Stimulated activated CD4-positive, alpha-beta T cell treated with anti-CD3 and anti-CD28 coated beads, TNF-alpha, amount 100 ng/mL, for 24 hours (primary cell): ENCODE measurements around the gene POLD2.

ENCODE experiments used
- DNase-seq, 3 experiments: peaks; one replicate each; pipeline ENCODE4 v3.0.0-alpha.2; 2020; ENCODE audit warnings: low read depth in 3 of 3

Gene POLD2

DNA sequence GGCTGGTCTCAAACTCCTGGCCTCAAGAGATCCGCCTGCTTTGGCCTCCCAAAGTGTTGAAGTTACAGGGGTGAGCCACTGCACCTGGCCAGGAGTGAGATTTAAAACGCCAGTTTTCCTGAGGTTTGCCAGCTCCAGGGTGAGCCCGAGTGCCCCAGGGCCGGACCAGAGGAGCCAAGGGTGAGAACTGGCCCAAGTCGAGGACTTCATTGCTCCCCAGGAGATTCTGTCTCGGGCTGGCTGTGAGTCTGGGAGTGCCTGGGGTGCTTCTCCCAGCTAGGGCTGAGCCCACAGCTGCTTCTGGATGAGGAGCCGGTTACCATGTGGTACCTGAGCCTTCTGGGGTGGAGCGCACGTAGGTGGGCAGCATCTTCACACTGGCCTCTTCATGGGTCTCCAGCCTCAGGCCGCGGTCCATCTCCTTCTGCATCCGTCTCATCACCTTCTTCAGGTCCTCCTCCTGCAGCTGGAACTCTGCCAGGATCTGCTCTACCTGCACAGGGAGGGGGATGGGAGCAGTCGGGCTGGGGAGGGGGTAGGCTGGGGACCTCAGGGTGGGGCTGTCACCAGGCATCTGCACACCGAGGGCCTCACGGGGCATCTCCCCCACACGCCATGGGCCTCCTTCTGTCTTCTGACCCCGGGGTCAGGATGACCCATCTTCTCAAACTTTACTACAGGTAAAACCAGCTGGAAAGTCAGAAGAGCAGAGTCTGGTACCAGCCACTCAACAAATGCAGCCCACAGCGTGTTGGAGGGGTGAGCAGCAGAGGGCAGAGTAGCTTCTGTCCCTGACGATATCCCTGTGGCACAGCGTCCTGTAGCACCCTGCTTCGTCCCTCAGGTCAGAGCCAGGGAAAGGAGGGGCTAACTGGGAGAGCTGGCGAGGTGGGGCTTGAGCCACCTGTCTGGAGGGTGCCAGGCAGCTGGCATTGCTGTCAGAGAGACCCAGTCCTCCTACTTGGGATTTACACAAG, 29.9 kb upstream of the POLD2 start:
- DNase-seq = no peak

GRCh38 chr7:44151956-44152355, 28.6 kb upstream of the POLD2 start:
- DNase-seq = no peak

- DNase-seq = no peak
Observed at GRCh38 chr7:44150966-44151941, 27.9 kb upstream of the POLD2 start.

- DNase-seq = no peak
Observed at GRCh38 chr7:44150466-44150832, 27.1 kb upstream of the POLD2 start.

- no peak for DNase-seq
Observed at GRCh38 chr7:44149571-44150465, 26.5 kb upstream of the POLD2 start.

DNA sequence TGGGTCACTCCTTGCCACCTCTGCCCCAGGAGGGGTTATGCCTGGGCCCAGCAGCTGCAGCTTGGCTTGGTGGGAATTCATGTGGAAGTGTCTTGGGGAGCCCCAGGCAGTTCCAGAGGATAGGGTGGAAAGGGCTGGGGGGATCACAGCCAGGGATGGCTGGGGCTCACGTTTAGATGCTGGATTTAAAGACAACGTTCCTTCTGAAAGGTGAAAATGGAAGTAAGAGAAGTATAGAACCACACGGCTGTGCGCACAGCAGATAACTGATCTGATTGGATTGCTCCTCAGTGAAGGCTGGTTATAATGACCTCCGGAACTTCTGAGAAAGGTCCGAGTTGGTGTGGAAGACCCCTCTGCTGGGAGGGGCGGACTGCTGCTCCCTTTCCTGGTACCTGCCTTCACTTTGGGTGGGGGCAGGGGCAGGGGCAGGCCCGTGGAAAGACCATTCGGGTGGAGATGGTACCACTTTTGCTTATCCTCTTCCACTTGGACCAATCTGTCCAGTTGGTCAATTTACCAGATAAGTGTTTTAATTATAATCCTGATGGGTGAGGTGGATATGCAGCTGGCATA, 25.7 kb upstream of the POLD2 start:
- DNase-seq = no peak

GRCh38 chr7:44148166-44148565, 24.8 kb upstream of the POLD2 start:
- DNase-seq = no peak

- DNase-seq = no peak
Observed at GRCh38 chr7:44147026-44147991, 24.0 kb upstream of the POLD2 start.

- DNase-seq = peak; percentile 17 to 74 (median 35)
Observed at GRCh38 chr7:44145969-44146911, 22.9 kb upstream of the POLD2 start.

DNA sequence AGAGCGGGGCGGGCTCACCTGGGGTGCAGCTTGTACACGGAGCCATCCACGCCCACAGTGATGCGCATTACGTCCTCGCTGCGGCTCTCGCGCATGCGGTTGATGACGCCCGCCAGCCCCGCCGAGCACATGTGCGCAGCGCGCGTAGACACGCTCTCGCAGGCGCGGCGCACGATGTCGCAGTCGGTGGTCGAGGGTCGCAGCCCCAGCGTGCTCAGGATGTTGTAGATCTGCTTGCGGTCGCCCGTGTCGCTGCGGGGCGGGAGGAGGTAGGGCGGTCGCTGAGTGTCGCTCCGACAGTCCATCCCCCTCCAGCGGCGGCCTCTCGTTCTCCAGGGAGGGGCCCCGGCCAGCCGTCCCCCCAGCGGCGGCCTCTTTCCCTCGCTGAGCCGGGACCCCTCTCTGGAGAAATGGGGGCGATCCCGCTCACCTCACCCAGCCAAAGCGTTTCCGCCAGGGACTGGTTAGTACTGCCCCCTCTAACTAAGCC, 22.2 kb upstream of the POLD2 start:
- DNase-seq = peak in 2 of 3 experiments; percentile 25 to 58

DNA sequence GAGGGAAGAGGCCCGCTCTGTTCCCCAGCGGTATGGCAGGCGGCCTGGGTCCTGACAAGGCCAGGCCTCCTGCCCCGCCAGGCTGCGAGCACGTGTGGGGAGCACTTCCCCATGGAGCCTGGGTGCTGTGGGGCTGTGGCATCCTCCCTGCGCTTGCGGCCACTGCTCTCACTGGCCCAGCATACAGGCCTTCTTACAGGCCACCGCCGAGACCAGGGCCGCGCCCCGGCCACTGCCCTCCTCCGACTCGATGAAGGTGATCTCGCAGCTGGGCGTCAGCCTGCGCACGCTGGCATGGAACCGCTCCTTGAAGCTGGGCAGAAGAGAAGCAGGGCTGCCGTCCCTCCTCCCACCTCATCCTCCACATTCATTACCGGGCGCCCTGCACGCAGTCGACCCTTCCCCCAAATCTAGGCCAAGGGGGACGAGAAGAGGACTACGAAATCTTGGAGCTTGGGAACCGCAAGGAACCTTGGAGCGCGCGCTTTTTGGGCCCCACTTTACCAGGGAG, 21.7 kb upstream of the POLD2 start:
- DNase-seq = no peak

DNA sequence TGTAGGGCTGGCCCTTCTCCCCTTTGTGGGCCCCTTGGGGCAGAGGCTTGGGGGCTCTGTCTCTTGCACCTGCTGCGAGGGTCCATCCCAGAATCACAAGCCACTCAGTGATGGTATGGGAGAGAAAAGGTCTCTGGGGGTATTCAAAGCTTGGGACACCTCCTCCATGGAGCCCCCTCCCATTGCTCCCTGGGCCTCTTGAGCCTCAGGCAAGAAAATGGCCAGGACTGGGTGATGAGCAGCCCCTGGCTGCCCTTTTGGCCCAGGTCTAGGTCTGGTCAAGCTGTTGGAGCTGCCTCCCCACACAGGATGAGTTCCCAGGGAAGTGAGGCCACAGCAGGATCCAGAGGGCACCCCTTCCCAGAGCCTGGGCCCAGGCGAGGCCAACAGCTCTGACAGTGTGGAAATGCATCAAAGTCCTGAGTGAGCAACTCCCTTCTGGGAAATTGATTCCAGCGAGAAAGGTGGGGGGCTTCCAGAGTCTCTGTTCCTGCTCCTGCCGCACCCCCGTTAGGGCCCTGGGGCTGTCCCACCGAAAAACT, 21.1 kb upstream of the POLD2 start:
- DNase-seq = no peak

DNA sequence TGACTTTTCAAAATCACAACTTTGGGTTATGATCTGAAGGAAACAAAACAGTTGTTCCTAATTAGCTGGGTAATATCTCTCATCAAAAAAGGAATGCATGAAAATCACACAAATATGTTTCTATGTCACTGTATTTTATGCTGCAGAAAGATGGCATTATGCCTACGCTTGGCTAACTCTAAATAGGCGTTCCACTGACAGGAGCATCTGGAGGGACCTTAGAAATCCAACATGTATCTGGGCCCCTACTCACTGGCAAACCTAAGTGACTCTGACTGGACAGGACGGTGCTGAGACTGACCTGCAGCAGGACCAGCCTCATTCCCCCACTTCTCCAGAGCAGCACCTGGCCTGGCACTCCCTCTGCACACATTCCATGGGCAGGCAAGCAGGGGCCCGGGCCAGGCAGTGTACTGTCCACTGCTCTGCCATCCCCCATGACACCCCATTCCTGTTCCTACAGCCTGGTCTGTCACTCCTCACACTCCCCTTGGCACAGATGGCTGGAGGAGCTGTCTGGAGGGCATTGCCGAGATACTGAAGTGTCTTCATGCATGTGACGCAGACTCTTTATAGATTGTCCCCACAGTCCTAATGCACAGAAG, 20.4 kb upstream of the POLD2 start:
- no peak for DNase-seq

GRCh38 chr7:44142028-44142427, 18.7 kb upstream of the POLD2 start:
- DNase-seq = no peak

DNA sequence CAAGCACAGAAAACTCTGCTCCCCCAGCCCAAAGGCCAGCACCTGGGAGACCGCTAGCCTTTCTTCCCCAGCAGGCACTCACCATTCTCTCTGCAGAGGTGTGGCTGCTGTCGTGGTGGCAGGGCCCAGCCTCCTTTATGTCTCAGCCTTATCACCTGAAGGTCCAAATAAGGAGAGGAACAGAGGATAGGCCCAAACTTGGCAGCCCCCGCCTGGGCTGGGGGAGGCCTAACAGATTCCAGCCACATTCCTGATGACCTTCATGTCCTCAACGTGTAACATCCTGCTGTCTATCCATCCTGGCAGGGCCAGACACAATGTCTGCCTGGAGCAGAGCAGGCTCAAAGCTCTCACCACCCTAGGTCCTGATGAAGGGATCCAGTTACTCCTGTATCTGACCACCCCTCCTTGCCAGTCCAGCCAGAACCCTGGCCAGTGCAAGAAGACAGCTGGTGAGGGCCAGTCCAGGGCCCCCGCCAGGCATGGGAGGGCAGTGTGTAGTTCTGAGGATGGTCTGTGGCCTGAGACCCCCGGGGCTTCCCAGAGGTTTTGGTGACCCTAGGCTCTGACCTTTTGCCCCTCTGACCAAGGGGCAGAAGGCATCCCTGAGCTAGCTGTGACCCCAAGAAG, 18.0 kb upstream of the POLD2 start, which contains the start of gene MYL7:
MYL7 (minus strand) TSS at position 112 of the 630 bp plus-strand sequence; CDS start at position 85, 27 bp downstream.
- DNase-seq = no peak

DNA sequence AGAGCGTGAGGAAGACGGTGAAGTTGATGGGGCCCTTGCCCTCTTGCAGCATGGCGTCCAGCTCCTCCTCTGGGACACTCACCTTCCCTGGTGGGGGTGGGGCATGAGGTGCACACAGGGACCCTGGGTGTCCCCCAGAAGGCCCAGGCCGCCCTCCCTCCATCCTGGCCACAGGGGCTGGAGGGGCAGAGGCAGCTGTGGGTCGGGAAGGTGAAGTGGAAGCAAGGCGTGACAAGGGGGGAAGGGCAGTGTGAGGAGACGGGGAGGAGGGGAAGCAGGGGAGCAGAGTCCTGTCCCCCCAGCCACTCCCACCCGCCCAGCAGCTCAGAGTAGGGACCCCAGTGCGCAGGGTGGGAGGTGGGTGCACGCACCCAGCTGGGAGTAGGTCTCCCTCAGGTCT, 17.0 kb upstream of the POLD2 start:
- DNase-seq = no peak
